GM18498 (cell line): Measurements from ENCODE around the gene SPRR2A.
"Not testable (repeated sequence)": the region's sequence is repeated elsewhere in the genome, so short reads cannot be mapped to it uniquely, and the experiment has no call there.

ENCODE experiments used
- ATAC-seq: cut with Tn5 transposase; IDR thresholded peaks from one replicate; pipeline ENCODE4 v1.9.1; 2021; ENCODE audit warnings: mild to moderate bottlenecking, moderate library complexity; ENCODE audit not compliant: unreplicated experiment

The SPRR2A gene

DNA sequence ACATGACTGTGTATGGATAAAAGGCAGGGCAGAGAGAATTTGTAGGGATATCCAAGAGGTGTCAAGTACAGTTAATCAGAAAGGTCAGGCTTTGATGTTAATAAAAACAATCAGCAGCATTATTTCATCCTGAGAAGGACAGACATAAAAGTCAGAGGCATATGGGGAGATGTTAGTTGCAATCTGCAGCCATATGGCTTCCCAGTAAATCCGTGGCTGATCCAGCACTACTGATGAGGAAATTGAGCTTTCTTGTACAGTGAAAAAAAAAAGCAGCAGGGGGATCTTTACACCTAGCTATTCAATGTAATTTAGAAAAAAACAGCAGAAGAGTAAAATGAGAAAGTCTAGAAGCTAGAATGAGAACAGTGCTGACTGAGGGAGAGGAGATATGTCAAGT lies 28.5 kb downstream of the SPRR2A start:
- no peak for ATAC-seq

DNA sequence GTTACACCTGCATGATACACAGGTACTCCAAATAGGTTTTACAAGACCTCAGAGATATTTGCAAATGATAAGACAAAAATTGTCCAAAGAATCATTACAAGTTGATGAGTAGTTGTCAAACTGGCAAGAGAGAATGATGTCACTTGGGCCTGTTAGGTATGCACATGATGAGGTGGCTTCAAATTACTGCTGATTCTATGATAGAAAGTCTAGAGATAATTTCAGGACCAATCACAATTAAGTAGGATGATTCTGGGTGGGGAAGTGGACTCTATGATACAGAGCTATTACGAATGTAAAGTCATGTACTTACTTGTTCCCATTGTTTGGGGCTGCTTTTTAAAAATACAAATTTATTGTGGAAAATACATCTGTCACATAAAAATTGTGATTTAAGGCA lies 31.5 kb downstream of the SPRR2A start:
- ATAC-seq = no peak

DNA sequence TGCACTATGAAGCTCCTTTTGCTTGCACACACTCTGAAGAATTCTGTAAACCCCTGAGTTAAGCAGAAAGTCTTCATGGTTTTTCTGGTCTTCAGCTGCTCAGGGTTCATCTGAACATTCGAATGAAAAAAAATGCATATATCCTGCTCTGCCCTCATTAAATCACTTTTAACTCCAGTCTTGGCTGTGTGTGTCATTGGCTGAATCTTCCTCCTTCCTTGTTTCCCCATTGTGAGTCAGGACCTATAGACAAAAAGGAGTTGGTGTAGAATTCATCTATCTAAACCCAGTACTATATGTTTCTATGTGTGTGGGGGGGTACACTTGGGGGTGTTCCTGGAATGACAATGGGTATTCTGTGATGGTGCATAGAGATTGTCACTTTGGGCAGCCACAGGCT lies 32.9 kb downstream of the SPRR2A start:
- ATAC-seq = no peak

DNA sequence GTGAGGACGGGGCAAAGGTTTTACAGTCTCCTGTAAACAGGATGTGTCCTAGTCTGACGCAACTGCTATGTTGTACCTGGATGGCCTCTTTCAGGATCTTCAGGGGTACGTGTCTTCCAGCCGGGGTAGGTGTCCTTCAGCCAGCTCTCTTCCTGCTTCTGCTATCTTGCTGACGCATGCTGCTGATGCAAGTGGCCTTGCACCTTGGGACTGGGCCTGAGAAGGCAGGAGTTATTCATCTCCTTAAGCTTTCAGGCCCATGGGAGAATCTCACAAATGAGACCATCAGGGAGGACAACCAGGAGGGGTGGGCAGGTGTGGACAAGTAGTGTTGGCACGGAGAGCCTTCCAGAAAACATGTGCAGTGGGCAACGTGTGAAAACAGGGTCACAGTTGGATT lies 34.2 kb downstream of the SPRR2A start:
- ATAC-seq = no peak

DNA sequence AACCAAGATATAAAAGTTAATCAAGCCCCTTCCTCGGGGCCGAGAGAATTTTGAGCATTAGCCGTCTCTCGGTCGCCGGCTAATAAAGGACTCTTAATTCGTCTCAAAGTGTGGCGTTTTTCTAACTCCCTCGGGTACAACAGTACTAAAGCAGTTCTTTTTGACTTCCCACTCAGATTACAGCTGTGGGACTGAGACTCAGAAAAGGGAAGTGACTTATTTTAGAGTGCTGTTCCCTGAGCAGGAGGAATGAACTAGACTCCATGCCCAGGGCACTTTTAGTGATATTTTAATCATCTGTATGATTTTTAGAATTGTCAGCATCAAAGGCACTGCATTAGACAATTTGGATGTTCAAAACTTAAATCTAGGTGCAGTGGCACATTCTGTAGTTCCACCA lies 35.0 kb downstream of the SPRR2A start:
- ATAC-seq = not testable (repeated sequence)

DNA sequence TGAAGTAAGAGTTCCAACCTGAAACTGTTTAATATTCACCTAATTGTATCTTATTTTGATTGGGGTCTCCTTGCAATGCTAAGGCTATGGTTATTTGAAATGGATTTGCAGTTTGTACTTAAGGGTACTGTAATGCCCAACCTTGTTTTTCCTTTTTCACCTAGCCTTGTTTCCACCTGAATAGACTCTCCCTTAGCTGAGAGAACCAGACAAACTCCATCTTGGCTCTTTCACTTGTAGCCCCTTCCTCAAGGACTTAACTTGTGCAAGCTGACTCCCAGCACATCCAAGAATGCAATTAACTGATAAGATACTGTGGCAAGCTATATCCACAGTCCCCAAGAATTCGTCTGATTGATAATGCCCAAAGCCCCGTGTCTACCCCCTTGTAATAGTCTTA lies 35.5 kb downstream of the SPRR2A start:
- ATAC-seq = not testable (repeated sequence)

DNA sequence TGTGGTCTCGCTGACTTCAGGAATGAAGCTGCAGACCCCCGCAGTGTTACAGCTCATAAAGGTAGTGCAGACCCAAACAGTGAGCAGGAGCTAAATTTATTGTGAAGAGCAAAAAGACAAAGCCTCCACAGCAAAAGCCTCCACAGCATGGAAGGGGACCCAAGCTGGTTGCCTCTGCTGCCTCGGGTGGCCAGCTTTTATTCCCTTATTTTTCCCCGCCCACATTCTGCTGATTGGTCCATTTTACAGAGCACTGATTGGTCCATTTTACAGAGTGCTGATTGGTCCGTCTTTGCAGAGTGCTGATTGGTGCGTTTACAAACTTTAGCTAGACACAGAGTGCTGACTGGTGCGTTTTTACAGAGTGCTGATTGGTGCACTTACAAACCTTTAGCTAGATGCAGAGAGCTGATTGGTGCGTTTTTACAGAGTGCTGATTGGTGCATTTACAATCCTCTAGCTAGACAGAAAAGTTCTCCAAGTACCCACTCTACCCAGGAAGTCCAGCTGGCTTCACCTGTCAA lies 46.0 kb downstream of the SPRR2A start:
- not testable (repeated sequence) for ATAC-seq
